CD1c-positive myeloid dendritic cell (primary cell): Measurements from ENCODE around the gene VPS4A.

Experiments used
- DNase-seq: peaks from one replicate; pipeline ENCODE4 v3.0.0-alpha.2; 2016; ENCODE audit errors: extremely low spot score

VPS4A gene

DNA sequence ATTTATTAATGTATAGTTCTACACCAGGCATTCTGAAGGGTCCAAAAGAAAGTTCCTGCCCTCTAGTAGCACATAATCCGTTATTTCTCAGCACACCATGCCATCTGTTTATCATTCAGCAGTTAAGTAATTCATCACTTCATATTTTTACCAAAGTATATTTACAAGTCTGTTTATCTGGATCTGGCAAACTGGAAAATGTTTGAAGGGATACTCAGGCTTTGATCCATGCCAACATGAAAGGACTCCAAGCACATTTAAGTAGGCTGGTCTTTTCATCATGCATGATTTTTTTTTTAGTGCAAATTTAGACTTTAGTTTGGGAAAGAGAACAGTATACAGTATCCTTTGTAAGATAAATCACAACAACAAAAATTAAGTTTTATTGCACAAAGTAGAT lies 4.1 kb upstream of the VPS4A start:
- no peak for DNase-seq

- DNase-seq: no peak
Observed at GRCh38 chr16:69307856-69308255, 3.3 kb upstream of the VPS4A start.

- no peak for DNase-seq
Observed at GRCh38 chr16:69309316-69309715, 1.8 kb upstream of the VPS4A start.

- DNase-seq: peak; percentile 40
Observed at GRCh38 chr16:69311533-69312387, 610 bp downstream of the VPS4A start.

GRCh38 chr16:69313469-69313868 lies 2.3 kb downstream of the VPS4A start:
- no peak for DNase-seq

GRCh38 chr16:69314534-69314933 lies 3.4 kb downstream of the VPS4A start:
- DNase-seq: no peak

DNA sequence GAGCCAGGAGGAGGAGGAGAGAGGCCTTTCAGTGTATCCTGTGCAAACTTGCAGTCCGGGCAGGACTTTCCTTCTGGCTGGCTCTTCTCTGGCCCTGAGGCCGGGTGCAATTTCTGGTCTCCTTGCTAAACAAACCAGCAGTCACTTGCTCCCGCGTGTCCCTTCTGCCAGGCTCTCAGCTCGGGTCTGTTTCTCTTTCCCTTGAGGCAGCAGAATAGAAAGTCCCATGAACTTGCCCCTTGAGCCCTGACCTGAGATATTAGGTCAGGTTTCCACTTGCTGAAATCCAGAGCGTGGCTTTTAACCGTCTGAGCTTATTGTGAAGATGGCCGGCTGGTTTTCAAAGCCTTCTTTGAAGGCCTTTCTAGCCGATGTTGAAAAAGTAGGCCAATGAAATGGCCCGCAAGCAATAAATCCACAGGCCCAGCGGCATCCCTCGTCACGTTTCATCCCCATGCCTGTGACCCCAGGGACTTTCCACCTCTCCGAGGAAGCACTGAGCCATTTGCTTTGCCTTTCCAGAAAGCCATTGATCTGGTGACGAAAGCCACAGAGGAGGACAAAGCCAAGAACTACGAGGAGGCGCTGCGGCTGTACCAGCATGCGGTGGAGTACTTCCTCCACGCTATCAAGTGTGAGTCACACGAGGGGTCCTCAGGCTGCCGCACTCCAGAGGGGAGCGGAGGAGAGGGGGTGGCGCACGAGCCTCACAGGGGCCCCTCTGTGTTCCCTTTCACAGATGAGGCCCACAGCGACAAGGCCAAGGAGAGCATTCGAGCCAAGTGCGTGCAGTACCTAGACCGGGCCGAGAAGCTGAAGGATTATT lies 4.5 kb downstream of the VPS4A start:
- no peak for DNase-seq

DNA sequence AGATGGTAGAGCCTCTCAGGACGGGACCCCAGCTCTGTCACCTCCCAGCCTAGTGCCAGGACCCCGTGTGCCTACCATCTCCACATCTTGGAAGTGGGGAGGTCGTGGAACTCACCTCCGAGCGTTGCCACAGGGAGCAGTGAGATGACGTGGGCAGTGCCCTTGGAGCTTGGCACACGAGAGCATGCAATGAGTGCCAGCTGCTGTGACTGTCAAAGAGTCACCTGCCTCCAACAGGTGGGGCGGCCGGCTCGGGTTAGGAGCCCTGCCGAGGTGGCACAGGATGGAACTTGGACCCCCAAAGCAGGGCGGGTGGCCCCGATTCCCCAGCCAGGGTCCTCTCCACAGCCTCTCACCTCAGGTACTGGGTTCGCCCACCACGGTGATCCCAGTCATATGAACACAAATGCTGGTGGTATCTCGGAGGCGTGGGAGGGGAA lies 5.5 kb downstream of the VPS4A start:
- DNase-seq: no peak

DNA sequence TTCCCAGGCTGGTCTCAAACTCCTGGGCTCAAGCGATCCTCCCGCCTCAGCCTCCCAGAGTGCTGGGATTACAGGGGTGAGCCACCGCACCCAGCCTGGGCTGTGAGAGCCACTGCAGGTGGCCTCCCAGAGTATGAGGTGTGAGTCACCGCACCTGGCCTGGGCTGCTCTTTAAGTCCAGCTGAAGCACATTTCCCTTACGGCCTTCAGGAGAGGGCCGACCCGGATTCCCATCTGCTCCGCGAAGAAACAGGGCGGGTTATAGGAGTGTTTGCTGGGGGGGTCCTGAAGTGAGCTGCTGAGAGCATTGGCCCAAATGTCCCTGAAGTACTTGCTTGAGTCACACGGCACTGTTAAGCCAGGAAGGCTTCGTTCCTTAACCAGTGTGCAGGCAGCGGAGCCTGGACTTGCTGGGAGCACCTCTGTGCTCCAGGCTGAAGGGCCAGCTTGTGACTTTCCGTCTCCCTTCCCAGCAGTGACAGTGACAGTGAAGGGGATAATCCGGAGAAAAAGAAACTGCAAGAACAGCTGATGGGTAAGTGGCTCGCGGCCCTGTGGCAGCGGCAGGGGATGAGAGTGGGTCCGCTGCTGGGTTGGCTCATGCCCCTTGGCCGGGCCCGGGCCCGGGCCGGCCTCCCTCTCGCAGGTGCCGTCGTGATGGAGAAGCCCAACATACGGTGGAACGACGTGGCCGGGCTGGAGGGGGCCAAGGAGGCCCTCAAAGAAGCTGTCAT lies 7.2 kb downstream of the VPS4A start:
- no peak for DNase-seq

DNA sequence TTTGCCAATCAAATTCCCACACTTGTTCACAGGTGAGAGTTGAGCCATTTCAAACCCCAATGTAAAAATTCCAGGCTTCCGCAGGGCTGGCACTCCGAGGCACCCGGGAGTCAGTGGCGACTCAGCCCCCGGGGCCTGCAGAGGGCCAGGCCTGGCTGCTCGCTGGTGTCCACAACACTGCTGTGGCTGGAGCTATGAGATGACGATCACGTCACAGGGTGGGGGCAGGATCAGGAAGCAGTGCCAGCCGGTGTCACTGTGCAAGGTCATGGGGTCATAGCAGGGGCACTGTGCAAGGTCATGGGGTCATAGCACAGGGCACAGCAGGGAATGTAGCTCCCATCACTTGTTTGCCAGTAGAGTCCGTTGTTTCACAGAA lies 7.8 kb downstream of the VPS4A start:
- no peak for DNase-seq

DNA sequence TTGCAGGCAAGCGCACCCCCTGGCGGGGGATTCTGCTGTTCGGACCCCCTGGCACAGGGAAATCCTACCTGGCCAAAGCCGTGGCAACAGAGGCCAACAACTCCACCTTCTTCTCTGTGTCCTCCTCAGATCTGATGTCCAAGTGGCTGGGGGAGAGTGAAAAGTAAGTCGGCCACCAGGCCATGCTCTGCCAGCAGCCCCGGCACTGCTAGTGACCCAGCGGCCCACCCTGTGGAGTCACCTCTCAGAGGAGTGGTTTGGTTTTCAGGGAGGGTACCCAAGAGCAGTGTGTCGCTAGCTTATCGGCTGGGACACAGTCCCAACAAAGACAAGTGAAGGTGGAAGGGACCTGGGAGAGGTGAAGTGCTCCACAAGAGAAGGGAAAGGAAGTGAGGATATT lies 8.2 kb downstream of the VPS4A start:
- no peak for DNase-seq

DNA sequence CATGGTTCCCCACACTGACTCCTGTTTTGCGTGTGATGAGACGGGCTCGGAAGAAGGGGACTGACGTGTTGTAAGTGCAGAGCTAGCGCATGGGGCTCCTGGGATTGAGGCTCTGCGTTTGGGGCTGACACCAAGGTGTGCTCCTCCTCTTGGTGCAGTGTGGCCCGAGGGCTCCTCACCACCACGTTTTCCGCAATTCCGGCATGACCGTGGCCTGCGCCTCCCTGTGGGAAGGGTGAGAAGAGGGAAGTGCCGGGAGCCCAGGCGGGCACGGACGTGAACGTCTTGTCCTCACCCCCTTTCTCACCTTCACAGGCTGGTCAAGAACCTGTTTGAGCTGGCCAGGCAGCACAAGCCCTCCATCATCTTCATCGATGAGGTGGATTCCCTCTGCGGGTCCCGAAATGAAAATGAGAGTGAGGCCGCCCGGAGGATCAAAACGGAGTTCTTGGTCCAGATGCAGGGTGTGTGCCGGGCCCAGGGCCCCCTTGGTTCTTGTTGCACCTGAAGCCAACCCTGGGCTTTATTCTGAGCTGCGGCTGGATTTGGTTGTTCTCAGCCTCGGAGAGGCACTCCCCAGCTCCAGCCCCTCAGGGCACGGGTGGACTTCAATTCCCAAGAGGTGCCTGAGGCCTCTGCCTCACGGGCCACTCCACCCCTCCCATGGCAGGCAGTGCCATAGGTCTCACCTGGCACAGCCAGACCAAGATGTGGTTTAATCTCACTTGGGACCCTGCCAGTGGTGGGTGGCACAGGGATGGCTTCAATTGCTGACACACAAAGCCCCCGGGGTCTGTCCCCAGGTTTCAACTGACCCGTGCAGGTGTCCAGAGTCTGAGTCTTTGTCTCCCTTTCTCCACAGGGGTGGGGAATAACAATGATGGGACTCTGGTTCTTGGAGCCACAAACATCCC lies 8.9 kb downstream of the VPS4A start:
- no peak for DNase-seq

- no peak for DNase-seq
Observed at GRCh38 chr16:69320740-69321073, 9.6 kb downstream of the VPS4A start.

DNA sequence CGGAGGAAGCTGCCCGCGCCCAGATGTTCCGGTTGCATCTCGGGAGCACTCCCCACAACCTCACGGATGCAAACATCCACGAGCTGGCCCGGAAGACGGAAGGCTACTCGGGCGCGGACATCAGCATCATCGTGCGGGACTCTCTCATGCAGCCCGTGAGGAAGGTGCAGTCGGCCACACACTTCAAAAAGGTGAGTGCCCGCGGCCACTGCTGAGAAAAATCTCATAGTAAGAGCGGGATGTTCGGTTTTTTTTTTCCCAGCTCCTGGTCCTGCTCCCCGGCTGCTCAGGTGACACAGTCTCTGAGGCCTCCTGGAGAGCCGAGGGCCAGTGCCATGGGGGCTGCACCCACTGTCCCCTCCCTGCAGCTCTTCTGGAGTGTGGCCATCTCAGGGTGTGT lies 9.9 kb downstream of the VPS4A start:
- DNase-seq: no peak

DNA sequence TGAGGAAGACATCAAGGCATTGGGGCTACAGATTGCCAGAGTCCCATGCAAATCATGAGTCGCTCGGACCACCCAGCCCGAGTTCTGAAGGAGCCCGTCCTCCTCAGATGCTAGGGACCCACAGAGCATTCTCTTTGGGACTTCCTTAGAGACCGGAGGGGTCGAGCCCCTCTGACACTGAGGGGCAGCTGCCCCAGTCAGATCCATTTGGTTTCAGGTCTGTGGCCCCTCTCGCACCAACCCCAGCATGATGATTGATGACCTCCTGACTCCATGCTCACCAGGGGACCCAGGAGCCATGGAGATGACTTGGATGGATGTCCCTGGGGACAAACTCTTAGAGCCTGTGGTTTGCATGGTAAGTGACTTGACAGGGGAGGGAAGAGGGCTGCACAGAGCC lies 11.2 kb downstream of the VPS4A start:
- no peak for DNase-seq

GRCh38 chr16:69323415-69323814 lies 12.3 kb downstream of the VPS4A start:
- DNase-seq: no peak

GRCh38 chr16:69324013-69324531 lies 12.9 kb downstream of the VPS4A start:
- peak; percentile 52 for DNase-seq

- DNase-seq: no peak
Observed at GRCh38 chr16:69324585-69325253, 13.6 kb downstream of the VPS4A start.

GRCh38 chr16:69325784-69326171 lies 14.6 kb downstream of the VPS4A start:
- DNase-seq: no peak

- DNase-seq: no peak
Observed at GRCh38 chr16:69326172-69326873, 15.2 kb downstream of the VPS4A start.
